ENCODE measurements around the gene MKLN1.

MKLN1 gene

DNA sequence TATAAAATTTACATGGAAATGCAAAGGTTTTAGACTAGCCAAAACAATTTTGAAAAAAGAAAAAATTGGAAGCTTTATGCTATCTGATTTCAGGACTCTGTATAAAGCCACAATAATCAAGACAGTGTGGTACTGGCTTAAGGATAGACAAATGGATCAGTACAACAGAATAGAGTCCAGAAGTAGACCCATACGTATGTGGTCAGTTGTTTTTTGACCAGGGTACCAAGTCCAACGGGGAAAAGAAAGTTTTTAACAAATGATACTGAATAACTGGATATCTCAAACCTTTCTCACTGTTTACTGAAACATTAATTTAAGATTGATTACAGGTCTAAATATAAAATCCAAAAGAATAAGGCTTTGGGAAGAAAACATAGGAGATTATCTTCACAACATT is 149.1 kb downstream of the MKLN1 start:
- Histone ChIP-seq H3K4me2 (no peak overlapping the region), H3K27ac (no peak overlapping the region), H3K27me3 (no peaks in the 10 kb centered on the region), H3K36me3 (peaks cover 48% of the 10 kb centered on the region), H3K9me3 (no peaks in the 10 kb centered on the region), H3K4me1 (no peaks in the 10 kb centered on the region), H3K9ac (no peak overlapping the region), H3K4me3 (no peak overlapping the region), H4K20me1 (no peaks in the 10 kb centered on the region)
- TF ChIP-seq Cebpa-rat (IDR thresholded peaks at IDR 0.05) = no peak

DNA sequence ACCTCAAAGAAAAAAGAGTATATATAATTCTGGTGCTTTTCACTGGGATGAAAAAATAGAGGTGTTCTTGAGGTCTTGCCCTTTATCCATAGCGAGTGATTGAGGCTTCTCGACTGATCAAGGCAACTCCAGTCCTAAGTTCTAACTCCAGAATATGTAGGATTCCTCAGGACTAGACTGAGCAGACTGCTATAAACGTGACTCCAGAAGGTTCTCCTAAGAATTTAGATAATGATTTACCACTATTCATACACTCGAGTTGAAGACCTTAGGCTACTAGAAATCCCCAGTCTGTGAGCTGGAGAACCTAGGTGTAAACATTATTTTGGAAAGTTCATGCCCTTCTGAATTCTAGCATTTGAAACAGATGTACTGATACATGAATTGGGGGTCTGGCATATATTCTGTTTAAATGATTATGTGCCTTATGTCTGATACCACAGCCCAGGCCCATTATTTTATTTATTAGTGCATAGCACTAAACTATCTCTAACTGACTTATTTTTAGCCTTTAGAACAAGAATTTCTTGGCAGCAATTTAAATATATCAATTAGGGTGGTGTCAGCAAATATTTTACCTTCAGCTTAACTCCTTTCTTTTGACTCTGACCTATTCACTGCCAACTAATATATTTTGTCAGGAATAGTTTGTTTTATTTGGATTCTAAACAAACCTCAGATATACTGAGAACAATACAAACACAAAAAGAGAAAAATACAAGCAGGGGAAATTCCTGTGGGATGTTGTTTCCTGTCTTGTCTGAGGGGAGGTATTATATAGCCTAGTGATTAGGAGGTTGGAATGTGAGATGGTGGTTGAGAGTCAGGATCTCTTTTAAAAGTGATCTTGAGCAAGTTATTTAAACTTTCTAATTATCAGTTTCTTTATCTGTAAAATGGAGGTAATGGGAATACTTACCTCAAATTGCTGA is 153.0 kb downstream of the MKLN1 start:
- Histone ChIP-seq H3K4me2 (no peak overlapping the region), H3K9me3 (no peaks in the 10 kb centered on the region), H3K36me3 (peaks cover 41% of the 10 kb centered on the region), H3K4me3 (no peak overlapping the region), H3K4me1 (no peaks in the 10 kb centered on the region), H3K27me3 (no peaks in the 10 kb centered on the region), H3K9ac (no peak overlapping the region), H3K27ac (no peak overlapping the region), H4K20me1 (no peaks in the 10 kb centered on the region)
- no peak for TF ChIP-seq Cebpa-rat (IDR thresholded peaks at IDR 0.05)

DNA sequence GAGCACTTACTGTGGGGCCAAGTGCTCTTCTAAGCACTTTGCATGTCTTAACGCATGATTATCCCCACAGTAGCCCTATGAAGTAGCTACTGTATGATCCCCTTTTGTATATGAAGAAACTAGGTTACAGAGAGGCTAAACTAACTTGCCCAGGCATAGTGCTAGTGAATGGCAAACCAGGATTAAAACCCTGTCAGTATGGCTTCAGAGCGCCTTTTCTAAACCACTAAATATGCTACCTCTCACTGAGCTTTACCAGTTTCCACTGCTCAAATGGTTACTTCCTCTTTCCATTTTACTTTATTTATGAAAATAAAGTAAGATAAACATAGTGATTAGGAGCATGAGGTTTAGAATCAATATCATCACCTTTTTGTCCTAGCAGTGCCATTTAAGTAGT is 155.1 kb downstream of the MKLN1 start:
- Histone ChIP-seq H3K27me3 (no peaks in the 10 kb centered on the region), H3K4me2 (no peak overlapping the region), H3K27ac (no peak overlapping the region), H3K4me3 (no peak overlapping the region), H3K9ac (no peak overlapping the region), H3K4me1 (no peaks in the 10 kb centered on the region), H4K20me1 (no peaks in the 10 kb centered on the region), H3K36me3 (peaks cover 54% of the 10 kb centered on the region), H3K9me3 (no peaks in the 10 kb centered on the region)
- no peak for TF ChIP-seq Cebpa-rat (IDR thresholded peaks at IDR 0.05)

GRCh38 chr7:131483586-131483985 is 155.9 kb downstream of the MKLN1 start:
- peaks cover 57% of the 10 kb centered on the region for H3K36me3 ChIP-seq
- H3K27me3 ChIP-seq = no peaks in the 10 kb centered on the region
- TF ChIP-seq Cebpa-rat (IDR thresholded peaks at IDR 0.05) = no peak
- H3K4me1 ChIP-seq = no peaks in the 10 kb centered on the region
- no peaks in the 10 kb centered on the region for H4K20me1 ChIP-seq
- H3K9me3 ChIP-seq = no peaks in the 10 kb centered on the region
- H3K9ac ChIP-seq = no peak overlapping the region
- H3K4me3 ChIP-seq = no peak overlapping the region
- H3K4me2 ChIP-seq = no peak overlapping the region
- H3K27ac ChIP-seq = no peak overlapping the region

DNA sequence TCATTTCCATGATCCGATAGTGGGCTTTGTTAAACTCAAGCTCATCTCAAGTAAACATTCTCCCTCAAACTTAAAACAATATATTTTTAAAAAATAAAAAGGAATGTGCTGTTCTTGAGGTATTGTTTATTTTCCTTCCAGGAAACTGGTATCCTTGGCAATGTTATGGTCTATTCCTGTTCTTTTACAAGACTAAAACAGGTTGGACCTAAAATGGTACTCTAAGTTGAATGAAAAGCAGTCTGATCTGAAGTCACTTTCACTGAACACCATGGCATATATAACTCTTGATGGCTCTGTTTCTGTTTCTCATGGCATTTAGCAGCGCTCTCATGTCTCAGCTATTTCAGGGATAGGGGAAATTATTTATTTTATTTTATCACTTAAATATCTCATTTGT is 158.7 kb downstream of the MKLN1 start:
- Histone ChIP-seq H3K4me3 (no peak overlapping the region), H3K27ac (no peak overlapping the region), H4K20me1 (no peaks in the 10 kb centered on the region), H3K9me3 (no peaks in the 10 kb centered on the region), H3K27me3 (no peaks in the 10 kb centered on the region), H3K4me1 (no peaks in the 10 kb centered on the region), H3K36me3 (peaks cover 45% of the 10 kb centered on the region), H3K9ac (no peak overlapping the region), H3K4me2 (no peak overlapping the region)
- no peak for TF ChIP-seq Cebpa-rat (IDR thresholded peaks at IDR 0.05)

DNA sequence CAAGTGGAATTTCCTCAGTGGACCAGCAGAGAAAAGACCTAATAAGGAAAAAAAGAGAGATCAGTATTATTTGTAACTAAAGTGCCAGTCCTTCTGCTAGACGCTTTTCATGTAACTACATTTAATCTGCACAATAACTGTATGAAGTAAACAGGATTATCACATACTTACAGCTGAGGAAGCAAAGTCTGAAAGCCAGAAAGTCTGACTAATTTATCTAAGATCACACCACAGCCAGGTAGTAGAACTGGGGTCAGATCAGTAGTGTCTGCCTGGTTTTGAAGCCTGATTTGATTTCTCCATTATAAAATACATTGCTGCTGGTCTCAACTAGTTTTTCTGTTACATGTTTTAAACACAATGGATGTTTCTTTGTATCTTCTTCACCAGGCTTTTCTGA is 159.5 kb downstream of the MKLN1 start:
- no peak for TF ChIP-seq Cebpa-rat (IDR thresholded peaks at IDR 0.05)
- Histone ChIP-seq H3K4me1 (no peaks in the 10 kb centered on the region), H3K4me3 (no peak overlapping the region), H3K36me3 (peaks cover 41% of the 10 kb centered on the region), H3K9ac (no peak overlapping the region), H3K27ac (no peak overlapping the region), H4K20me1 (no peaks in the 10 kb centered on the region), H3K4me2 (no peak overlapping the region), H3K27me3 (no peaks in the 10 kb centered on the region), H3K9me3 (no peaks in the 10 kb centered on the region)

DNA sequence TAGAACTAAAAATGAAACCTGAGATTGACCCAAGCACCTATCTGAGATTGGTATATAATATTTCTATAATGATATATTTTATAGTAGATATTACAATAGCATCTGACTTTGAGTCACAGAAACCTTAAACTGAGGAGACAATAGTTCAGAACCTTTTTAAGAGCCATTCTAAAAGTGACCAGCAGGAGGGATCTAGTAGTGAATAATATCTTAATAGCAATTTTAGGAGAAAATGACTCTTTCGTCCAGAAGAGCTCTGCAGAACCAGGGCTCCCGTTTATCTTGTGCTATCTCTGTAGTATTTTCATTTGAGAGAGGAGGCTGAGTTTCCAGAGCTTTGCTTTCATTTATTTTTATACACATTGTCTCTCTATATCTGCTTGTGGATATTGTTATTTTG is 160.7 kb downstream of the MKLN1 start:
- Histone ChIP-seq H3K9ac (no peak overlapping the region), H4K20me1 (no peaks in the 10 kb centered on the region), H3K4me2 (no peak overlapping the region), H3K27me3 (no peaks in the 10 kb centered on the region), H3K27ac (no peak overlapping the region), H3K4me3 (no peak overlapping the region), H3K9me3 (no peaks in the 10 kb centered on the region), H3K4me1 (no peaks in the 10 kb centered on the region), H3K36me3 (peaks cover 36% of the 10 kb centered on the region)
- no peak for TF ChIP-seq Cebpa-rat (IDR thresholded peaks at IDR 0.05)

DNA sequence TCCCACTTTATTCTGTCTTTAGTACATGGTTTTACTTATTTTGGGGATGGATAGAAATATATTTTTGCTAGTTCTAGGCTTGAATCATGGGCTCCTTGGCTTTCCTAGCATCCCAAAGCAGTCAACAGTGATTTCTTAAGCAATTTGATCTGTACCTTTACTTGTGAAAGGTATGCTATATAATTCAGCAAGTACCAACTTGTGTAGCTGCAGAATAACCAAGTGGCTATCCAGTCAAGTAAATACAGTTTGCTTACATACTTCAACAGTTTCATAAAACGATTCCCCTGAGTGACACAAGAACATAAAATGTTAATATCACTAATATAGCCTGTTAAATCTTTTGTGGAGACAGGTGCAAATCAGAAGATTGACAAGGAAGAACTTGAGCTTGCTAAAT is 161.5 kb downstream of the MKLN1 start:
- Histone ChIP-seq H3K9me3 (no peaks in the 10 kb centered on the region), H3K4me3 (no peak overlapping the region), H3K4me1 (no peaks in the 10 kb centered on the region), H3K27ac (no peak overlapping the region), H3K27me3 (no peaks in the 10 kb centered on the region), H3K9ac (no peak overlapping the region), H3K4me2 (no peak overlapping the region), H4K20me1 (no peaks in the 10 kb centered on the region), H3K36me3 (peaks cover 32% of the 10 kb centered on the region)
- no peak for TF ChIP-seq Cebpa-rat (IDR thresholded peaks at IDR 0.05)

DNA sequence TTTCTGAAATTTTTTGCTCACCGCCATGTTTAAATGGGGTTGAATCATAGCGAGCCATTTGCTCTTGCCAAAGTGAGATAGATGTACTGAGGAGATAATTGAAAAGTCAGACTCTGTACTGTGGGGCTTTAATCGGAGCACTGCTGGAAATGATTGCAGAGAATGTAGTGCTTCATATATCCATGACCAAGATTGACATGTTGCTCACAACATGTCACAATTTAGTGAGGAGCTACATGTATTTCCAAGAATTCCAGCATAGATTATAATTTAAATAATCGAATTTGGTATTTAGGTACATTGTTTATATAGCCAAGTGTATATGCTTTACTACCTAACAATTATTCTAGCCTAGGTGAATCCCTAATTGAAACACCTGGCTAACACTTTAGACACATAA is 162.2 kb downstream of the MKLN1 start:
- H3K9ac ChIP-seq = no peak overlapping the region
- no peaks in the 10 kb centered on the region for H4K20me1 ChIP-seq
- no peaks in the 10 kb centered on the region for H3K27me3 ChIP-seq
- H3K9me3 ChIP-seq = no peaks in the 10 kb centered on the region
- no peak overlapping the region for H3K4me3 ChIP-seq
- TF ChIP-seq Cebpa-rat (IDR thresholded peaks at IDR 0.05) = no peak
- no peak overlapping the region for H3K4me2 ChIP-seq
- no peak overlapping the region for H3K27ac ChIP-seq
- peaks cover 32% of the 10 kb centered on the region for H3K36me3 ChIP-seq
- no peaks in the 10 kb centered on the region for H3K4me1 ChIP-seq

GRCh38 chr7:131493081-131493480 is 165.4 kb downstream of the MKLN1 start:
- H3K4me3 ChIP-seq = no peak overlapping the region
- no peak for TF ChIP-seq Cebpa-rat (IDR thresholded peaks at IDR 0.05)
- no peaks in the 10 kb centered on the region for H3K27me3 ChIP-seq
- H3K4me2 ChIP-seq = no peak overlapping the region
- no peaks in the 10 kb centered on the region for H3K4me1 ChIP-seq
- H4K20me1 ChIP-seq = no peaks in the 10 kb centered on the region
- H3K36me3 ChIP-seq = peaks cover 24% of the 10 kb centered on the region
- no peak overlapping the region for H3K27ac ChIP-seq
- no peak overlapping the region for H3K9ac ChIP-seq
- H3K9me3 ChIP-seq = no peaks in the 10 kb centered on the region

Measured in BLaER1 (cell line).